ENCODE measurements around the gene MDM1. TPM values are rescaled to one million over a fixed set of nuclear protein-coding genes. Genes with fewer than 3 reads are reported as not detected.

MDM1 gene
- total RNA-seq, 1 experiment from 2014 or later, result 10.6 TPM

DNA sequence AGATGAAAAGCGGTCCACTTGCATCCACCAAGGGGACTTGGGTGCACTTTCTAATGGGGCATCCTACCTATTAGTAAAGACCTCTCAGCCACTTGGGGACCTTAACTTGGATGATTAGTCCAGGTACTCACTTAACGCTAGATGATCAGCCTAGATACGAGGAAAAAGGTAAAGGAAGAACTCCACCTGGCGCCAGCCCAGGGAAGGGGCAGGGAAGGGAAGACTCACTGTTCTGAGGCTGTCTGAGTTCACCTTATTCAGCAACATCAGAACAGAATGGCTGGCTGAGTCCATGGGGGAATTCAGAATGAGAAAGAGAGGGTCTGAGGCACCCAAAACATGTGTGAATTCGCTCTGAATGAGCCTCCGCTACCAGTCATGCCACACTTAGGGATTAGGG, 85.8 kb downstream of the MDM1 start:
- H4K5ac ChIP-seq (ENCODE audit: insufficient read length, low read depth, low read length), result no peak overlapping the region
- H2BK5ac ChIP-seq (ENCODE audit: insufficient read length, low read length), result no peak overlapping the region
- Mint-ChIP-seq H3K36me3 (ENCODE audit: insufficient read depth in 1 of 3, low read depth in 3 of 3) (peaks cover 0 to 16% (median 4%) of the 10 kb centered on the region in 3 experiments; a peak in 4 of 7 replicates), H3K4me3 (no peak overlapping the region), H3K4me1 (peaks cover 2 to 17% of the 10 kb centered on the region in 2 experiments; a peak in 2 of 4 replicates), H3K9me3 (peaks cover 15 to 17% of the 10 kb centered on the region in 2 experiments), H3K27ac (no peak overlapping the region), H3K27me3 (ENCODE audit: low read depth) (no peaks in the 10 kb centered on the region)
- H2BK12ac ChIP-seq (ENCODE audit: insufficient read length, low read depth, low read length), result no peak overlapping the region
- H3K79me1 ChIP-seq (ENCODE audit: insufficient read depth, low read depth, low read length, poor library complexity, severe bottlenecking), result no peaks in the 10 kb centered on the region
- H2BK120ac ChIP-seq (ENCODE audit: low read depth, low read length, poor library complexity, severe bottlenecking), result no peak overlapping the region
- DNase-seq, result no peak
- H2AK5ac ChIP-seq (ENCODE audit: insufficient read length, low read length), result no peak overlapping the region
- no peaks in the 10 kb centered on the region for H3K27me3 ChIP-seq (ENCODE audit: insufficient read depth, low read length)
- no peak overlapping the region for H3K27ac ChIP-seq (ENCODE audit: insufficient read length, low read depth, low read length)
- no peak overlapping the region for H3K4me2 ChIP-seq (ENCODE audit: insufficient read depth, insufficient read length, low read length)
- no peak overlapping the region for H3K18ac ChIP-seq (ENCODE audit: insufficient read length, low read depth, low read length)
- no peak overlapping the region for H2BK15ac ChIP-seq (ENCODE audit: low read depth, low read length)
- no CpG with 5 or more reads among the region's 6 CpGs for WGBS (ENCODE audit: extremely low coverage, insufficient read length, low lambda C conversion rate)
- no peak overlapping the region for H4K91ac ChIP-seq (ENCODE audit: insufficient read length, low read depth, low read length)
- no peaks in the 10 kb centered on the region for H3K4me1 ChIP-seq (ENCODE audit: insufficient read depth, low read length)
- H4K20me1 ChIP-seq (ENCODE audit: control insufficient read depth, insufficient read depth, insufficient read length), result no peaks in the 10 kb centered on the region
- no peak overlapping the region for H3K23ac ChIP-seq (ENCODE audit: insufficient read length, low read depth, low read length)
- H3K9me3 ChIP-seq (ENCODE audit: control insufficient read depth, low read depth, low read length), result no peaks in the 10 kb centered on the region
- no peaks in the 10 kb centered on the region for H3K79me2 ChIP-seq (ENCODE audit: insufficient read depth, low read length)
- no peak overlapping the region for H3K4ac ChIP-seq (ENCODE audit: low read depth, low read length)
- H3K56ac ChIP-seq (ENCODE audit: insufficient read length, low read depth, low read length), result no peak overlapping the region
- H2AFZ ChIP-seq (ENCODE audit: low read length), result no peak overlapping the region
- H3T11ph ChIP-seq (ENCODE audit: low read length), result no peak overlapping the region
- TF ChIP-seq, protein P1, sequence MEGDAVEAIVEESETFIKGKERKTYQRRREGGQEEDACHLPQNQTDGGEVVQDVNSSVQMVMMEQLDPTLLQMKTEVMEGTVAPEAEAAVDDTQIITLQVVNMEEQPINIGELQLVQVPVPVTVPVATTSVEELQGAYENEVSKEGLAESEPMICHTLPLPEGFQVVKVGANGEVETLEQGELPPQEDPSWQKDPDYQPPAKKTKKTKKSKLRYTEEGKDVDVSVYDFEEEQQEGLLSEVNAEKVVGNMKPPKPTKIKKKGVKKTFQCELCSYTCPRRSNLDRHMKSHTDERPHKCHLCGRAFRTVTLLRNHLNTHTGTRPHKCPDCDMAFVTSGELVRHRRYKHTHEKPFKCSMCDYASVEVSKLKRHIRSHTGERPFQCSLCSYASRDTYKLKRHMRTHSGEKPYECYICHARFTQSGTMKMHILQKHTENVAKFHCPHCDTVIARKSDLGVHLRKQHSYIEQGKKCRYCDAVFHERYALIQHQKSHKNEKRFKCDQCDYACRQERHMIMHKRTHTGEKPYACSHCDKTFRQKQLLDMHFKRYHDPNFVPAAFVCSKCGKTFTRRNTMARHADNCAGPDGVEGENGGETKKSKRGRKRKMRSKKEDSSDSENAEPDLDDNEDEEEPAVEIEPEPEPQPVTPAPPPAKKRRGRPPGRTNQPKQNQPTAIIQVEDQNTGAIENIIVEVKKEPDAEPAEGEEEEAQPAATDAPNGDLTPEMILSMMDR (conservative IDR thresholded peaks at IDR 0.05), result peak; percentile 34; the same call in 2 of the 3 replicates
- H2BK20ac ChIP-seq (ENCODE audit: low read depth, low read length, poor library complexity, severe bottlenecking), result no peak overlapping the region
- H3K9ac ChIP-seq (ENCODE audit: extremely low read depth, insufficient read length, low read length), result no peak overlapping the region
- no peak overlapping the region for H3K14ac ChIP-seq (ENCODE audit: insufficient read depth, low read length)
- H4K8ac ChIP-seq (replicated peaks; ENCODE audit: insufficient read length, low read depth, low read length), result no peak overlapping the region
- H3K23me2 ChIP-seq (ENCODE audit: insufficient read length, low read depth, low read length, poor library complexity, severe bottlenecking), result no peaks in the 10 kb centered on the region

Measured in H9 (cell line).